Measurements from ENCODE around the gene GALNT2.

GRCh38 chr1:230114237-230114651 lies 47.2 kb downstream of the GALNT2 start:
- no peak for TF ChIP-seq CTCF (IDR thresholded peaks at IDR 0.05)
- no peak for TF ChIP-seq POLR2A (IDR thresholded peaks at IDR 0.05)

All from adrenal gland (tissue), 5 donors.